GM21381 (cell line): ENCODE measurements around the gene RGS12.

Experiments
- ATAC-seq: cut with Tn5 transposase; IDR thresholded peaks from one replicate; pipeline ENCODE4 v1.9.1; 2021; ENCODE audit warnings: mild to moderate bottlenecking, moderate library complexity; ENCODE audit not compliant: unreplicated experiment

Gene RGS12

DNA sequence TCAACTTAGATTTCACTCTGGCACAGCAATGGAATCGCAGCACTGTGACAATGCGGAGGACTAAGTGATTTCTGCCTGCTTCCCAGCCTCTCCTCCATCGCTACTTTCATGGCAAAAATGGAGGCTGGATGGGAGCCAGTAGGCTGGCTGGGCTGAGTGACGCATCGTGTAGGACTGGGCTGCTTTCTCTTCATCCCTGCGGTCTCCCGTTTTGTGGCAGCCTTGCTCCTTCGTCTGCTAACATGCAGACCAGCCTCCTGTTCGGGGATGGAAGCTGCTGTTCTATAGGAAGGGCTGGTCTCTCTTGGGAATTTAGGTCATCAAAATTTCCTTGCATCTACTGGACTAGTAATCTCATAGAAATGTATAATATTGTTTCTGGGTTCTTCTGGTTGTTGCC, 15.8 kb upstream of the RGS12 start:
- no peak for ATAC-seq

DNA sequence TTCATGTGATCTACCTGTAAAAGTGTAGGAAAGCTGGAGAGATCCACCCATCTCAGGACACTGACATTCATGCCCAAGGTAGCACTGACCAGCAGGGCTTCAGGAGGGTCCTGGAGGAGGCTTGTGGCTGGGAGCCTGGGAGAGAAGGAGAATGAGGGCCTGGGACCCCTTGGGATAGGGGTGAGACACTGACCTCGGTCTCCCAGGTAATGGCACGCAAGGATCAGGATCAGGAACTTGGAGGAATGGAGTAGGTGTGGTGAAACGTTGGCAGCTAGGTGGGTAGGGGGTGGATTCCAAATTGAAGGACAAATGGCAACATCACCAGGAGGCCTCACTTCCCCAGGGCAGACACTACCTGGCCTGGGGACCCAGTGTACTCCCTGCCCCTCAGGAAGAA, 12.4 kb upstream of the RGS12 start:
- ATAC-seq: no peak

DNA sequence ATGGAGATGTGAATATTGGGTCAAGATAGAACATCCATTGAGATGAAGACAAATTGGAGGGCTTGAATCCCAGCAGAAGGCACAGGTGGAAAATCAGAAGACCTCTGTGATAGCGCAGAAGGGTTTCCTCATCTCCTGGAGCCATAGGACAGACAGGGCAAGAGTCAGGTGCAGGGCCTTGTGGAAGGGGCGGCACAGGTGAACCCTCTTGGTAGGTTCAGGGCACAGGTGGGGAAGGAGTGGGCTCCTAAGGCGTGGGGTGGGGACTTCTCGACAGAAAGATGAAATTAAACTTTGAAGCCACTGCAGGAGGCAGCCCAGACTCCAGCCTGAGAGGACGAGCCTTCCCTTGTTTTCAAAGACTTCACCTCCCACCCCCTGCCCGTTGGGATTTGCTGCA, 9.3 kb upstream of the RGS12 start:
- ATAC-seq: no peak

DNA sequence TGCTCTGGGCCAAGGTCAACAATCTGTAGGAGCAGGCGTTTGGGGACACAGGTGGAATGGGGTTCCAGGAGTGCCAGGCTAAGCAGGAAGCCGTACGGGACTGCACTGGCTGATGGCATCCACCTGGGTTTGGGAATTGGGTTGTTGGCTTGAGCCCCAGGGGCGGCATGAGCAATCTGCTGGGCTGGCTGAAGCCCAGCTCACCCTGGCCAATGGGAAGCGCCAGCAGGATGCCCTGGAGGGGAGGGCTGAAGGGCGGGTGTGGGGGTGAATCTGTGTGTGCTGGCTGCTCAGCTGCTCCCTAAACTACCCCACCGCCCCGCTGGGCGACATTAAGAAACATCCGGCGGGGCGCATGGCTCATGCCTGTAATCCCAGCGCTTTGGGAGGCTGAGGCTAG, 8.9 kb upstream of the RGS12 start:
- no peak for ATAC-seq

GRCh38 chr4:3284734-3285557, 7.9 kb upstream of the RGS12 start:
- ATAC-seq: no peak

GRCh38 chr4:3285558-3286334, 7.1 kb upstream of the RGS12 start:
- peak; percentile 89 for ATAC-seq

DNA sequence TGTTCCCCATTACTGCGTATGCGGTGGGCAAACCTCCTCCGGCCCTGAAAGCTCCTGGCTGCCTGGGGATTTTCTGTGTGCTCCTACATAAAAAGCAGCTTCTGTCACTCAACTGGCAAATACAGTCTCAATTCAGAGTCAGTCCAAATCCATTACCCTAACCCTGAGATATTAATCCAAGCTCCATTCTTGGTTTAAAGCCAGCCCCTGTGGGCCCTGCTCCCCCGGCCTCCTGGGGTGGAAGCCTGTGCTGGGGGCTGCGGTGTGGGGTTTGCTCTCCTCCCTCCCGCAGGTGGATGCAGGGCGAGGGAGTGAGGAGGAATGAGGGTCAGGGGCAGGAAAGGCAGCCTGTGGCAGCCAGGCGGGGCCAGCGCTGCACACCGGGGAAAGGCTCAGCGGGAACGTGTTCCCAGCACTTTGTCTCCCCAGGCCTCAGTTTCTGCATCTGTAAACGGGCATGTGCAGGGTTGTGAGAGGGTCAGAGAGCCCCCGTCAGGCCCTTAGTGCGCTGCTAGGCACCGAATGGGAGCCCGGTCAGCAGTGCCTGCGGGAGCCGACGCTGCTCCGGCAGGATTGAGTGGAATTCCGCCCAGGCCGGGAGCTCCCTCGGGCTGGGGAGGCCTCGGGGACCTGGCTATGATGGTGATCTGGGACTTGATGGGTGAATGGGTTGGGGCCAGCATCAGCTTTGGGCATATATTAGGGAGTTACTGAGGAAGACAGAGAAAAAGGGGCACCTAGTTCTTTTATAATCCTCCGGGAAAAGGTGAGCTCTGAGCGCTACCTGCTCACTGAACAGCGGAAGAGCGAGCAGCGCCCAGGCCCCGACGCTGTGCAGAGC, 6.3 kb upstream of the RGS12 start:
- no peak for ATAC-seq

- no peak for ATAC-seq
Measured at GRCh38 chr4:3287271-3287971, 5.4 kb upstream of the RGS12 start.

DNA sequence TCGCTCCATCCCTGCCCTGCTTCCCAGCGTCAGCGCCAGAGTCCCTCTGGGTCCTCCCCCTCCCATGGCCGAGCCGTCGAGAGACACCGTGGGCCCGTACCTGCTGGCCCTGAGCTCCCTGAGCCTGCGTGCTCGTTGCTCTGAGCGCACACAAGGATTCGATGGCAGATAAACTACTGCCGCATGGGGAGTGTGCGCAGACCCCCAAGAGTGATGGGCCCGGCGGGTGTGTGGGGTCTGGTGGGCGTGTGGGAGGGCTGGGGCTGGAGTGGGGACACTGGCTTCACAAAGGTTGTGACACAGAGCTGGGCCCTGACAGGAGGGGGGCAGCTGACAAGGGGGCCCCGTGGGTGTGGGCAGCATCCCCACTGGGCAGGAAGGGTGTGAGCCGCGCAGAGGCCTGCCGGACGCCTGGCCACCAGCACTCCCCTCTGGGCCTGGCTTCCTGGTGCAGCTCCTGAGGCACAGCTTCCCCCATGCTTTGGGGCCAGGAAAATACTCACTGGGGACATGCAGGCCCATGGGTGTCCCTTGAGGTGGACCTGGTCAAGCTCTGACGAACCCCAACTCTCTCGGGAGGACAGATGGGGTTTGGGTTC, 4.8 kb upstream of the RGS12 start:
- no peak for ATAC-seq

DNA sequence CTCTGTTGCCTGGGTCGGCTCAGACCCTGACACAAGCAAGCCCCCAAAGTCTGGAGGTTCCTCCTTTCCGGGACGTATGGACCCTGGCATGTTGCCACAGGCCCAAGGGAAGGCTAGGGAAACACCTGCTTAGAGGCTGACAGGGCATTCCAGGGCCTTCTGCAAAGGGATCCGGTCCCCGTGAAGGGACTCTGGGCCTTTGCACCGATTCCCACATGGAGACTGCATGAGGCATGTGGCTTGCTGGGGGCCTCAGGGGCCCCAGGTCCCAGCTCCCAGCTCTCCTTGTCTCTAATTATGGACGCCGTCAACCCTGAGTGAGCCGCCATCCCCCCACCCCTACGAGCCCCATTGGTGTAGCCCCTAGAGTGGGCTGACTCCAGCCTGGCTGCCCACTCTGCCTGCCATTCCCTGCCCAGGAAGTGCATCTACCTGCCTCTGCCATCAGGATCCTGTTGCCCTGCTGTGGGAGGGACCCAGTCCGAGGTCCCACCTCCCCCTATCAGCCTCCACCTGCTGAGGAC, 4.2 kb upstream of the RGS12 start:
- ATAC-seq: no peak

GRCh38 chr4:3290476-3290875, 2.3 kb upstream of the RGS12 start:
- no peak for ATAC-seq

- ATAC-seq: no peak
Measured at GRCh38 chr4:3290889-3291321, 1.9 kb upstream of the RGS12 start.

DNA sequence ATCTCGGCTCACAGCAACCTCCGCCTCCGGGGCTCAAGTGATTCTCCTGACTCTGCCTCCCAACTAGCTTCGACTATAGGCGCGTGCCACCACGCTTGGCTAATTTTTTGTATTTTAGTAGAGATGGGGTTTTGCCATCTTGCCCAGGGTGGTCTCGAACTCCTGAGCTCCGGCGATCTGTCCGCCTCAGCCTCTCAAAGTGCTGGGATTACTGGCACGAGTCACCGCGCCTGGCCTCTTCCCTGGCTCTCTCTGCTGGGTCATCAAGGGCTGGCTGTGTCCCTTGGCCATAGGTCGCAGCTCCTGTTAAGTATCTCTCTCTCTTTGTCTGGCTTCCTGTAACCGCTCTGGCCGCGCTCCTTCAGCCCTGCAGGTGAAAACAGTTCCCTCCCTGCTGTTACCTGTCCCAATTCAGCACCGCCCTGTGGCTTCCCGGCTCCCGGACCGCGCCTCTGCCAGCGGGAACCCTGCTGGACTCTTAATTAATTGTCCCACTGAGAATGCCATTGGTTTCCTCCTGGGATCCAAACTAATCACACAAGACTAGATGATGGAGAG, 1.3 kb upstream of the RGS12 start:
- no peak for ATAC-seq

DNA sequence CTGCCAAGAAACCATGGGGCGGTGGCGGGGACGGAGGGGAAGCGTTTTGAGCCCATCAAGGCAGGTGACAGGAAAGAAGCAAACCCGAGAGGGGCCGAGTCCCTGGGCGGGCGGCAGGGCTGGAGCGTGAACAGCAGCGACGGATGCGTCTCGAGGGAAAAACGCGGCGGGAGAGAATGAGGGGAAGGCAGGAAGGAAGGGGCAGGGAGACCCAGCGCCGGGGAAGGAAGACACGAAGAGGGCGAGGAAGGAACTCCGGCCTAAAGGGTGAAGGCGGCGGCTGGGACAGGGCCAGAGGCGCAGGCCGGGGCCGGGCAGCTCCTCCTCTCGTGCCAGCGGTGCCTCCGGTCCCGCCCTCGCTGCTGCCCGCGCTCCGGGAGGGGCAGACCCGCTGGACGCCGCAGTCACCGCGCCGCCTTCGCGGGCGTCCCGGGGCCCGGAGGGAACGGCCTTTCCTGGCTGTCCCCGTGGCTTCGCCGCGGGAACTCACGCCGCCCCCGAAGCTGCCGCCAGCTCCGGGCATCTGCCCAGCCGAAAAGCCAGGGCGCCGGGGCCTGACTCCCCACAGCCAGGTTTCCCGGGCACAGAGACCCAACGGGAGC, 751 bp upstream of the RGS12 start:
- ATAC-seq: peak; percentile 21

DNA sequence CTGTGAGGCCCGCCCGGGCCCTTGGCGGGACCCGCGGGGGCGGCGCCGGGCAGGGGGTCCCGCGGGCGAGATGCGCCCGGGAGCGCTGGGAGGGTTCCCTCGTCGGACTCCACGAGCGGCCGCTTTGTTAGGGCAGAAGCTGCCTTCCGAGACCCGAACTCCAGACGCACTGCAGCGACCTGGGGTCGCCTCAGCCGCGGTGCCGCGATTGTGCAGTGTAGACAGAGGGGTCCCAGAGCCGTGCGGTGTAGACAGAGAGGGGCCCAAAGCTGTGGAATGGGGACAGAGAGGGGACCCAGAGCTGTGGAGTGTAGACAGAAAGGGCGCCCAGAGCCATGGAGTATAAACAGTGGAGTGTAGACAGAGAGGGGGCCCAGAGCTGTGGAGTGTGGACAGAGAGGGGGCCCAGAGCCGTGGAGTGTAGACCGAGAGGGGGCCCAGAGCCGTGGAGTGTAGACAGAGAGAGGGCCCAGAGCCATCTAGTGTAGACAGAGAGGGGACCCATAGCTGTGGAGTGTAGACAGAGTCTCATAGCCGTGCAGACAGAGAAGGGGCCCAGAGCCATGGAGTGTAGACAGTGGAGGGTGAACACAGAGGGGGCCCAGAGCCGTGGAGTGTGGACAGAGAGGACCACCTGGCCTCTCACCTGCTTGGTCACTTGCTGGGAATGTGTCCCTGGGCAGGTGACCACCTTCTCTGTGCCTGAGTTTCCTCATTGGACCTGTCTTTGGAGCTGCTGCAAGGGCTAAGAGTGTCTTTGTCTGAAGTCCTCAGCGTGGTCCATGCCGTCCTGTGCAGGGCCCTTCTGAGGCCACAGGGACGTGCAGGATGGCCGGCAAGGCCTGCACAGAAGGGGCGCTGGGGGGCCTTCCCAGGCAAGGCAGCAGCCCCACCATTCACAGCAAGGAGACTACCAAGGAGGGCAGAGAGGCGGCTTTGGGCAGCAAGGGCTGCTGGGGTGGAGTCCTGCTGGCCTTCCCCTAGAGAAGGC, 875 bp downstream of the RGS12 start:
- ATAC-seq: no peak

DNA sequence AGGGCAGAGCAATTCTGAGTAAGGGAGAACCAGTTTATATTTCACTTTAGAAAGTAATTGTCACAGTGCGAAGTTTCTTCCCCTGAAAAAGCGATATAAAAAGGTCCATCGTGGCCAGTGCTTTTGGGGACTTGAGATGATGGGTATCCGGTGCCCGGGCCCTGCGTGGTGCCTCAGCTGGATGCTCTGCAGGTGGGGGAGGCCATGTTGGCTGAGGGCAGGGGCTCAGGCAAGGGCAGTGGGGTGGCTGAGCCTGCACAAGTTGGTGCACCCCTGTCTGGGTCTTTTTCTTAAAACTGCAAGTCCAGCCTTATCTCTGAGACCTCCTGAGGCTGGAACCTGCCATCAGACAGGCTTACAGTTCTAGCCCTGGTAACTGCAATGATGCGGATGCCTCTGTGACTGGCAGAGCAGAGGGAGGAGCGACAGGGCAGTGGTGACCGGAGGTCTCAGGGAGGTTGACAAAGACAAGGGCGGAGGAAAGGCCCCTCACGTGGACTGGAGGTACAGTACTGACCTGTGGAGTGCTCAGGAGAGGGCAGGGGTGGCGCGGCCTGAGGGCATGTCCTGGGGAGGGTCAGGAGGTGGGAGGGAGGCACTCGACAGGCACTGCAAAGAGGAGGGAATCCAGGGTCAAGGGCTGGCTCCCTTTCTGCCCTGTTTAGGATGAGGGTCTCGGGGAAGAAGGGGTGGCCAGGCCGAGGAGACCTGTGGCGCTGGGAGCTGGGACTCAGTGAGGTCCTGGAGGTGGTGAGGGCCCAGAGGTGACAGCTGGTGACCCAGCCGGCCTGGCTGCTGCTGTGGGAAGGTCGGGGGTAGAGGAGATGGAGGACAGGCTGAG, 1.8 kb downstream of the RGS12 start:
- ATAC-seq: no peak
